Stimulated activated CD4-positive, alpha-beta T cell treated with anti-CD3 and anti-CD28 coated beads, Interleukin-4, amount 100 ng/mL, for 48 hours (primary cell): ENCODE measurements around the gene GRAP.

Experiments used
- DNase-seq, 2 donors: peaks; one replicate each; pipeline ENCODE4 v3.0.0-alpha.2; 2020; ENCODE audit warnings: low read depth in 2 of 2

The GRAP gene

GRCh38 chr17:19002805-19003542 lies 43.8 kb downstream of the GRAP start:
- DNase-seq = no peak

DNA sequence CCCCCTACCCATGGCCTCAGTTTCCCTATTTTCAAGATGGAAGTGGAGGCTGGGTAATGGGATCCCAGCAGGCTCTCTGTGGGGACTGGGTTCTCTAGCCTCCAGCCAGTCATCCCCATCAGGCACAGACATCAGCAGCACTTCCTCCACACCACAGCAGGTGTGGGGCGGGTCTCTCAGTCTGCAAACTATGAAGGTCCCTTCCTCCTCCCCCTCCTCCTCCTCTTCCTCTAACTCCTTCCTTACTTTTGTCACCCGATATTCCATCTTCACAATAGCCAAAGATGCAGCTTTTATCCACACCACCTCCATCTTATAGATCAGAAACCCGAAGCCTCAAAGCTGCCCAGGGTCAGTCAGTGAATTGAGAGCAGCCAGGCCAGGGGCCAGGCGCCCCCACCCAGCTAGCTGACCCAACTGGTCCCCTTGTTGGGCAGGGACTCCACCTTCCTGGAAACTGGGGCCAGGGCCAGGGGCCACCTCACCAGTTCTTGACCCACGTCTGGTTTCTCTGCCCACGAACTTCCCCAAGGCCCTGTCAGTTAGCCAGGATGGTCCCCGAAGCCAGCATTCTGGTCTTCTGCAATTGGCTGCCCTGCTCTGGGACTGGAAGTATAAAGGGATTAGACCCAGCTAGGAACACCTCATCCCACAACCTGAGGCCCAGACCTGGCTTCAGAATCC lies 44.7 kb downstream of the GRAP start:
- DNase-seq = no peak

GRCh38 chr17:19000531-19001325 lies 46.0 kb downstream of the GRAP start:
- DNase-seq = no peak

DNA sequence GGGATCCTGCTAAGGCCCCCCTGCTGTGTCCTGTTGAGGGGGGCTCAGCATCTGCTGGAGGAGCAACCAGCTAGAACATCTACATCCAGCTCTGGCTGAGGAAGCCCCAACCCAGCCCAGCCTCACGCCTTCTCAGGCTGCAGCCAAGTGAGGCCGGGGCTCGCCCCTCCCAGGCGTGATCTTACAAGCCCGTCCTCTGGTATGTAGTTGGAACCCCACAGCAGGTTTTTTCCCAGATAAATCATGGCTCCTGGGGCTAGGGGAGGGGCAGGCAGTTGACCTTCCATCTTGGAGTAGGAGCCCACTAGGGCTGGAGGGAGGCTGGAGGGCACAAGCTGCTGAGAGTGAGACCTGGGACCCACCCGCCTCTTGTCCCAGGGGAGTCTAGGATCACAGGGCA lies 46.8 kb downstream of the GRAP start:
- no peak for DNase-seq

- DNase-seq = no peak
Measured at GRCh38 chr17:18999394-18999793, 47.4 kb downstream of the GRAP start.

DNA sequence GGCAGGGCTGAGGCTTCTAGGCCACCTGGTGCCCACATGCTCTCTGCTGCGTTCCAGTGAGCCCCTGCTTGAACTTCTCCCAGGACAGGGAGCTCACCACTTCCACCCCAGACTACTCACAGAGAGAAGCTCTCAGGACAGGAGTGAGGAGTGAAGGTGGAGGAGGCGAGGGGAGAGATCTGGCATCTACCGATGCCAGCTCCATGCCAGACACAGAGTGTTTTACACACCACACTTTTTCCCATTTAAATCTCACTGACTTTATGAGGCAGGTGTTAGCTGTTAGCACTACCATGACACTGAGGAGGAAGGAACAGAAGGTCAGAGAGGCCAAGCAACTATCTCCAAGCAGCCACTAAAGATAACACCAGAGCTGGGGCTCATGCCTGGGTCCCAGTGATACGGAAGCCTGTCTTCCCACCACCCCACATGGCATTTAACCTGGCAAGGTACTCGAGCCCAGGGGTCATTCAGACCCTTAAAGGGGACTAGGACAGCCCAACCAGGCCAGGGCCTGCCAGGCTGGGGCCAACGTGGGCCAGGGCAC lies 49.0 kb downstream of the GRAP start:
- DNase-seq = no peak

- no peak for DNase-seq
Measured at GRCh38 chr17:18996458-18996857, 50.3 kb downstream of the GRAP start.

DNA sequence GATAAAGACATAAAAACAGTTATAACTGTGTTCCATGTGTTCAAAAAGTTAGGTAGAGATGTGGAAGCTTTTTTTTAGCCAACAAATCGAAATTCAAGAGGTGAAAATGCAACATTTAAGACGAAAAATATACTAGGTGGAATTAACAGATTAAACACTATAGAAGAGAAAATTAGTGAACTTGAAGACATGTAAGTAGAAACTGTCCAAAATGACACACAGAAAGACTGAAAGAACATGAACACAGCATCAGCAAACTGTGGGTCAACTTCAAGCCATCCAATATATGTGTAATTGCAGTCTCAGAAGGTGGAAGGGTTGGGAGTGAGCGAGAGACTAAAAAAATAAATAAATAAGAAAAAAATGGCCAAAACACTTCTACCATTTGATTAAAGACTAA lies 51.5 kb downstream of the GRAP start:
- DNase-seq = no peak

DNA sequence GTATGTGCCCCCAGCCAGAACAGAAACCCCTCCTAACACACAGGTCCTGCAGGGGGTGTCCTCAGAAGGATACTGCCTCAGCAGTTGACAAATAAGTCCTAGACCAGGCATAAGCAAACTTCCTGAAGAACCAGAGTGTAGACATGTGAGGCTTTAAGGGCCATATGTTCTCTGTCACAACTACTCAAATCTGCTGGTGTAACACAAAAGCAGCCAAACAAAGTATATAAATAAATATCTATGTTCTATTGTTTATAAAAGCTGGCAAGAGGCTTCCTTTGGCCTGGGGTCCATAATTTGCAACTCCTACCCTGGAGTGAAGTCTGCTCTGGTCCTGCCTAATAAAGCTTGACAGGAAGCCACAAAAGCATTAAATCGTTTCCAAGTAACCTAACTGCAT lies 52.1 kb downstream of the GRAP start:
- DNase-seq = no peak

GRCh38 chr17:18993905-18994526 lies 52.7 kb downstream of the GRAP start:
- no peak for DNase-seq

GRCh38 chr17:18992454-18993130 lies 54.2 kb downstream of the GRAP start:
- DNase-seq = no peak

- no peak for DNase-seq
Measured at GRCh38 chr17:18991531-18992315, 55.0 kb downstream of the GRAP start.

DNA sequence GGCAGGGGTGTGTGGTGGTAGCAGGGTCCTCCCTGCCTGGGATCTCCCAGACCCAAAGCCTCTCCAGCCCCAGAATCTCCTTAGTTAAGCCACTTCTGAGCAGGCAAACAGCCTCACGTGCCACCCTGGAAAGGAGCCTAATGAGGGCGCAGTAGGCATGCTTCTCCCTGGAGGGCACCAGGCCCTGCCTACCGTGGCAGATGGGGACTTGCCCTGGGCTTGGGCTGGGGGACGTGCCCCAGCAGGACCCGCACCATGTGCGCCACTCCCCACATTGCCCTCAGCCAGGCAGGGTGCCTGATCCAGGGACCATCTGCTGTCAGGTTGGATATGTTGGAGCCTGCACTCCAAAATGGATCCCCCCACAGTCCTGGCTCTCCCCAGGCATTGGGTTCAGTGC lies 56.4 kb downstream of the GRAP start:
- no peak for DNase-seq

- no peak for DNase-seq
Measured at GRCh38 chr17:18988546-18989173, 58.1 kb downstream of the GRAP start.

DNA sequence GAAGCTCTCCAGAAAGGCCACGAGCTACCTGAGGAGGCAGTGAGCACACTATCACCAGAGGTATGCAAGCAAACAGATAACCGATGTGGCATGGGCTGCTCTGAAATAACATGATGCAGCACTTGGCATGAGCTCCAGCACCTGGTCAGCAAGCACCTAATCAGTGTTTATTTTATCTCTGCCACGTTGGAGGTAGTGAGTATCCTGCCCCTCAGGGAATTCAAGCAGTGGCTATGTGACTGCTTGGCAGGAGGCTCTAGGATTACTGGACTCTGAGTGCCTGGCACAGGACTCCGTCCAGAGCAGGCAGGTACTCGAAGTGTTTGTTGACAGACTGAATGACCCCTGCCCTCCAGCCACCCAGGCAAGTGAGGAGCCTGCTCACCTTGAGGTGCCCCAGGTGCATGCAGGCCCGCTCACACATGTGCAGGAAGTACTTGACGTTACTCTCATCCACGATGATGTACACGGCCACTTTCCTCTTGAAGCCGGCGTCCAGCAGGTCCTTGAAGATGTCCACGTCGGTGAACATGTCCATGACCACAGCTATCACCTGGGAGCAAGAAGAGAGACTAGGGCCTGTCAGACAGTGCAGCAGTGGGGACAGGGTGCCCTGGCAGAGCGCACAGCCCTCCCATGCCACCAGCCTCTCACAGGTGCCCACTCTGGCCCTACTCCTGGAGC lies 58.8 kb downstream of the GRAP start:
- no peak for DNase-seq

- DNase-seq = no peak
Measured at GRCh38 chr17:18987230-18987610, 59.5 kb downstream of the GRAP start.

GRCh38 chr17:18986541-18987229 lies 60.1 kb downstream of the GRAP start:
- no peak for DNase-seq

DNA sequence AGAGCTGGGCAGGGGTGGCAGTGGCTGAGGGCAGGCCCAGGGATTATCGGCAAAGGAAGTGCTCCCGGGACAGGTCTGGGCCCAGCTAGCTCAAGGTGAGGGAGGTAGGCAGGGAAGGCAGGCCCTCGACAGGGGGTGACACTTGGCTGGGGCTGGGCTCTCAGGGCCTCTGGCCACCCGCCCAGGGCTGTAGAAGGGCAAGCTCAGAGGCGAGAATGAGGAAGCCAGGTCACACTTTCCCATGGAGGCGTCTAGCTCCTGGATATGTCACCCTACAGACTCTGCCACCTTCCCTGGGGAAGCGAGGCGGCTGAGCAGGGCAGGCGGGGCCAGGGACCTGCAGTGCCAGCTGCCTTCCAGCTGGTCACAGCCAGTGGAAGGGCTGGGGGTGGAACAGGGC lies 61.3 kb downstream of the GRAP start:
- no peak for DNase-seq
